Measurements from ENCODE around the gene LOXL1. TPM values are rescaled to one million over a fixed set of nuclear protein-coding genes. Genes with fewer than 3 reads are reported as not detected.

The LOXL1 gene
- total and polyA plus RNA-seq, 9 of the 15 experiments (the other 6 are each of a cell fraction or from before 2014, with no cell fraction given), result 0.14 TPM; not detected in 8

- TF ChIP-seq, protein P1, sequence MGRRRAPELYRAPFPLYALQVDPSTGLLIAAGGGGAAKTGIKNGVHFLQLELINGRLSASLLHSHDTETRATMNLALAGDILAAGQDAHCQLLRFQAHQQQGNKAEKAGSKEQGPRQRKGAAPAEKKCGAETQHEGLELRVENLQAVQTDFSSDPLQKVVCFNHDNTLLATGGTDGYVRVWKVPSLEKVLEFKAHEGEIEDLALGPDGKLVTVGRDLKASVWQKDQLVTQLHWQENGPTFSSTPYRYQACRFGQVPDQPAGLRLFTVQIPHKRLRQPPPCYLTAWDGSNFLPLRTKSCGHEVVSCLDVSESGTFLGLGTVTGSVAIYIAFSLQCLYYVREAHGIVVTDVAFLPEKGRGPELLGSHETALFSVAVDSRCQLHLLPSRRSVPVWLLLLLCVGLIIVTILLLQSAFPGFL (CRISPR knock-in tag; IDR thresholded peaks at IDR 0.05), result no peak
- TF ChIP-seq CTCFL (IDR thresholded peaks at IDR 0.05; ENCODE audit: borderline replicate concordance, insufficient read depth, low read depth, low read length, poor library complexity, severe bottlenecking) (no peak), ZNF165 (CRISPR knock-in tag; IDR thresholded peaks at IDR 0.05; ENCODE audit: borderline replicate concordance) (no peak), CBX5 (IDR thresholded peaks at IDR 0.05; ENCODE audit: borderline replicate concordance, low read depth) (no peak), ZNF311 (CRISPR knock-in tag; IDR thresholded peaks at IDR 0.05) (no peak), PHB2 (IDR thresholded peaks at IDR 0.05; ENCODE audit: low read depth) (no peak), POLR2G (IDR thresholded peaks at IDR 0.05; ENCODE audit: low read depth, low read length) (no peak)
These were observed 22.7 kb downstream of the LOXL1 start (continued) for GRCh38 chr15:73948982-73949381.

DNA sequence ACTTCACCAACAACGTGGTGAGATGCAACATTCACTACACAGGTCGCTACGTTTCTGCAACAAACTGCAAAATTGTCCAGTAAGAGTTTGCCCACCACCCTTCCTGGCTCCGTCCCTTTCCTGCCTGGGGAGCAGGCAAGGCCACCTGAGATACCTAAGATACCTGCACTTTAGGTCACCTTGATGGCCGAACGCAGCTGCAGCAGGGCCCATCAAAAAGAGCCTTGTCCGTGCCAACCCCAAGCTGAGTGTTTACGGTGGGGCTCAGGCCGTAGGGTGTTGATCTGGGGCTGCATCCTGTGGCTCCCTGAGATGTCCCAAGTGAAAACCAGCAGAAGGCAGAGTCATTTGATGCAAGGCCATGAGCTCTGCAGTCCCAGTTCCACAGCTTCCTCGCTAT is 23.2 kb downstream of the LOXL1 start:
- no peak for ATAC-seq
- Histone ChIP-seq H3K27me3 (ENCODE audit: control insufficient read depth in 2 of 2, insufficient read depth in 2 of 2, low read length in 2 of 2) (peaks cover 5 to 69% of the 10 kb centered on the region in 2 experiments; a peak in 4 of 5 replicates), H3K9ac (ENCODE audit: insufficient read depth in 1 of 2, low read depth in 2 of 2, low read length in 2 of 2) (no peak overlapping the region), H3K36me3 (ENCODE audit: control insufficient read depth, insufficient read depth, low read length) (no peaks in the 10 kb centered on the region), H3K4me1 (replicated peaks in 1 of 2; ENCODE audit: control insufficient read depth in 2 of 2, insufficient read depth in 2 of 2, low read length in 2 of 2) (peaks cover 0 to 22% of the 10 kb centered on the region in 2 experiments; a peak in 1 of 5 replicates), H3K9me3 (replicated peaks; ENCODE audit: control insufficient read depth, insufficient read depth, low read depth, low read length) (no peaks in the 10 kb centered on the region), H3K27ac (ENCODE audit: extremely low read depth, low read depth, low read length) (no peak overlapping the region), H4K20me1 (replicated peaks; ENCODE audit: control insufficient read depth, insufficient read depth, low read length) (peaks cover 22% of the 10 kb centered on the region), H3K79me2 (ENCODE audit: control insufficient read depth, insufficient read depth, low read length) (no peaks in the 10 kb centered on the region), H3K4me2 (ENCODE audit: insufficient read depth, low read length) (no peak overlapping the region), H3K9me1 (ENCODE audit: control insufficient read depth, insufficient read depth, low read length) (no peaks in the 10 kb centered on the region), H3K4me3 (no peak overlapping the region), H2AFZ (ENCODE audit: low read depth, low read length) (no peak overlapping the region)
- intact Hi-C loops (cut with micrococcal nuclease) (no loop called here), in situ Hi-C loops (cut with MboI) (no loop called here)
- POLR2A ChIA-PET, result interaction anchor here (1.0 kb wide), 1 partner anchor 10 kb away, joined by 4 read pairs; no protein-coding TSS in a partner anchor
- no peak for FAIRE-seq
- TF ChIP-seq, protein P2, sequence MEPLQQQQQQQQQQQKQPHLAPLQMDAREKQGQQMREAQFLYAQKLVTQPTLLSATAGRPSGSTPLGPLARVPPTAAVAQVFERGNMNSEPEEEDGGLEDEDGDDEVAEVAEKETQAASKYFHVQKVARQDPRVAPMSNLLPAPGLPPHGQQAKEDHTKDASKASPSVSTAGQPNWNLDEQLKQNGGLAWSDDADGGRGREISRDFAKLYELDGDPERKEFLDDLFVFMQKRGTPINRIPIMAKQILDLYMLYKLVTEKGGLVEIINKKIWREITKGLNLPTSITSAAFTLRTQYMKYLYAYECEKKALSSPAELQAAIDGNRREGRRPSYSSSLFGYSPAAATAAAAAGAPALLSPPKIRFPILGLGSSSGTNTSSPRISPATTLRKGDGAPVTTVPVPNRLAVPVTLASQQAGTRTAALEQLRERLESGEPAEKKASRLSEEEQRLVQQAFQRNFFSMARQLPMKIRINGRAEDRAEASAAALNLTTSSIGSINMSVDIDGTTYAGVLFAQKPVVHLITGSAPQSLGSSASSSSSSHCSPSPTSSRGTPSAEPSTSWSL (CRISPR knock-in tag; IDR thresholded peaks at IDR 0.05; ENCODE audit: borderline replicate concordance), result no peak
- TF ChIP-seq NBN (IDR thresholded peaks at IDR 0.05; ENCODE audit: low read depth), result no peak
- TF ChIP-seq CEBPZ (IDR thresholded peaks at IDR 0.05; ENCODE audit: borderline replicate concordance, low read depth, low read length), result no peak
- TF ChIP-seq ZNF12 (CRISPR knock-in tag; IDR thresholded peaks at IDR 0.05), result no peak
- TF ChIP-seq ZNF436 (CRISPR knock-in tag; IDR thresholded peaks at IDR 0.05), result no peak
- no peak for TF ChIP-seq DMBX1 (CRISPR knock-in tag; IDR thresholded peaks at IDR 0.05; ENCODE audit: borderline replicate concordance)
- BruUV-seq (replicated peaks), result no TSS peak
- 2% methylated on average over 10 of the region's 10 CpGs for WGBS (ENCODE audit: insufficient coverage, low coverage, missing lambda C conversion rate)
- CTCF ChIA-PET (ENCODE audit: low intra/inter-chr PET ratio), result no interaction called here
- no peak for DNase-seq (ENCODE audit: extremely low read depth in 1 of 4, low spot score in 3 of 4)

All from K562 (cell line).